ENCODE data around the gene TPK1. TPM values are rescaled to one million over a fixed set of nuclear protein-coding genes. Genes with fewer than 3 reads are reported as not detected.

TPK1 gene
- polyA plus RNA-seq (ENCODE audit: insufficient read length in 4 of 4), result 10 to 100 TPM in 1 of 4 donors, 1 to 10 TPM in 3; 8.3 to 16.3 (median 9.2) TPM

DNA sequence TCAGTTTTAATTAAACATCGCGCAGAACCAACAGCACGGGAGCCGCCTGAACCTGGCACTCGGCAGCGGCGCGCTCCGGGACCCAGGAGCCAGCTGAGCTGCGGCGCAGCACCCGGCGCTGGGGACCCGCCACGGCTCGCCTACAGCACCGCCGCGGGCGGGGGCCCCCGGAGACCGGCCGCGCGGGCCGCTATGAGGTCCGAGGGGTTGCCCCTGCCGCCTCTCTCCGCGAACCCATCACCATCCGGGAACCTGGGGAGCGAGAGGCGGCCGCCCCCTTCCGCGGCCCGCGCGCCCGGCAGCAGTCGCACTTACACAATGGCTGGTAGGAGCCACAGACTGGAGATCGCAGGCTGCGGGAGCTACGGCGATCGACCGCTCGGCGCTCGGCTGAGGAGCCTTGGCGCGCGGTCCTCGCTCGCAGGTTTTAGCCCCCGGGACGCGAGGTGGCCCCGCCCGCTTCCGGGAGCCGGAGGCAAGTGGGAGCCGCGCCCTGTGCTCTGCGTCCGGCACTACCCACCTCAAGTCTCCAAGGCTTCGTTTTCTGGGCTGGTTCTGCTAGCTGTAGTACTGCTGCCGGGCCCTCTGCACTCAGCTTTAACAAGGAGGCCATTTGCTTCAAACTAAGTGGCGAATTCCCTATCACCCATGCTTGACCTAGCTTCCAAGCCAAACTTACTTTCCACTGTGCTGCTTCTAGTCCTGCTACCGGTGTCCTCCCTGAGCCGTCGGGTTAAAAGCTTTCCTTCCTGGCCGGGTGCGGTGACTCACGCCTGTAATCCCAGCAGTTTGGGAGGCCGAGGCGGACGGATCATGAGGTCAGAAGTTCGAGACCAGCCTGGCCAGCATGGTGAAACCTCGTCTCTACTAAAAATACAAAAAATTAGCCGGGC is at the start of gene TPK1:
TPK1 (minus strand) TSS at position 402 of the 893 bp plus-strand sequence. CDS start 451 bp downstream, outside the sequence.
- DNase-seq (ENCODE audit: low read depth in 4 of 4, low spot score in 3 of 4), result peak; percentile 79 to 87 (median 82)

GRCh38 chr7:144885478-144885877 is 49.6 kb upstream of the TPK1 start:
- no peak for DNase-seq (ENCODE audit: low read depth in 4 of 4, low spot score in 3 of 4)

DNA sequence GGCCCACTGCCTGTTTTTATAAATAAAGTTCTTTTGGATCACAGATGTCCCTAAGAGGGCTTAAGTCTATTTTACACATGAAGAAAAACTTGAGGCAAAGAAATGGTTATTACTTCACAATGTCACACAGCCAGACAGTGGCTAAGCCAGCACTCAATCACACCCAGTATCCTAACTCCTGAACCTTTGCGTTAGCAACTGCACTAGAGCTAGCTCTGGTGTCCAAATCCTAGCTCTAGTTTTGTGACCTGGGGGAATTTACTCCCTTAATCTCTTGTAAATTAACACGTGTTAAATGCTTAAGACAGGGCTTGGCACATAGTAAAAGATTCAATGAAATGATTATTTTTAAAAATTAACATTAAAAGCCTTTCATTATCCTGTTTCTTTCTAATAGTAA is 49.0 kb upstream of the TPK1 start:
- no peak for DNase-seq (ENCODE audit: low read depth in 4 of 4, low spot score in 3 of 4)

DNA sequence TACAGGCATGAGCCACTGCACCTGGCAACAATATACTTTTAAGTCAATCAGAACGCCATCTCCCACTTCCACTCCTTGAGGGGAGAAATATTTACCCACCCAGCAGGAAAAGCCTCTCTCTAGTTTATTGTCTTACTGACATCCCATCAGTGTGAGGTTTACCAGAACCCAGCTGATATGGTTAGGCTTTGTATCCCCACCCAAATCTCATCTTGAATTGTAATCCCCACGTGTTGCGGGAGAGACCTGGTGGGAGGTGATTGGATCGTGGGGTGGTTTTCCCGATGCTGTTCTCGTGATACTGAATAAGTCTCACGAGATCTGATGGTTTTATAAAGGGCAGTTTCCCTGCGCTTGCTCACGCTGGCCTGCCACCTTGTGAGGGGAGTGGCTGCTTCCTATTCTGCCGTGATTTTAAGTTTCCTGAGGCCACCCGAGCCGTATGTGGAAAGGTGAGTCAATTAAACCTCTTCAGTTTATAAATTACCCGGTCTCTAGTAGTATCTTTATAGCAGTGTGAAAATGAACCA is 37.5 kb upstream of the TPK1 start:
- no peak for DNase-seq (ENCODE audit: low read depth in 4 of 4, low spot score in 3 of 4)

GRCh38 chr7:144869082-144869481 is 33.2 kb upstream of the TPK1 start:
- DNase-seq (ENCODE audit: low read depth in 4 of 4, low spot score in 3 of 4), result no peak

GRCh38 chr7:144866189-144866588 is 30.3 kb upstream of the TPK1 start:
- DNase-seq (ENCODE audit: low read depth in 4 of 4, low spot score in 3 of 4), result no peak

GRCh38 chr7:144863320-144863647 is 27.4 kb upstream of the TPK1 start:
- DNase-seq (ENCODE audit: low read depth in 4 of 4, low spot score in 3 of 4), result no peak

DNA sequence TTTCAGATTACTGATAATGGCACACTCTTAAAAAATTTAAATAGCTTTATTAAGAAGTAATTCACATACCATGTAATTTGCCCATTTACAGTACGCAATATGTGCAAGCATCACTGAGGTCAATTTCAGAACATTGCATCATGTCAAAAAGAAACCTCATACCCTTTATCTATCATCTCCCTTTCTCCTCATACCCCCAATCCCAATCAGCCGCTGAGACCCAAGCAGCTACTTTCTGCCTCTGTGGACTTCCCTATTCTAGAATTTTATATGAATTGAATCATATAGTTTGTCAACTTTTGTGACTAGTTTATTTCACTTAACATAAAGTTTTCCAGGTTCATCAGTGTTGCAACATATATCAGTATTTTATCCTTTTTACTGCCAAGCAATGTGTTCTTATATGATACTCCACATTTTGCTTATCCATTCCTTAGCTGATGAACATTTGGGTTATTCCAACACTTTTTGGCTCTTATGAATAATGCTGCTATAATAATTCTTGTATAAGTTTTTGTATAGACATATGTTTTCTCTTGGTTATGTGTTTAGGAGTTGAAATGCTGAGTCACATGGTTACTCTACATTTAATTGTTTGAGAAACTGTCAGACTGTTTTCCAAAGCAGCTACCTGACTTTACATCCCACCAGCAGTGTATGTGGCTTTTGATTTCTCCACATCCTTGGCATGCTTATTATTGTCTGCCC is 26.9 kb upstream of the TPK1 start:
- DNase-seq (ENCODE audit: low read depth in 4 of 4, low spot score in 3 of 4), result no peak

DNA sequence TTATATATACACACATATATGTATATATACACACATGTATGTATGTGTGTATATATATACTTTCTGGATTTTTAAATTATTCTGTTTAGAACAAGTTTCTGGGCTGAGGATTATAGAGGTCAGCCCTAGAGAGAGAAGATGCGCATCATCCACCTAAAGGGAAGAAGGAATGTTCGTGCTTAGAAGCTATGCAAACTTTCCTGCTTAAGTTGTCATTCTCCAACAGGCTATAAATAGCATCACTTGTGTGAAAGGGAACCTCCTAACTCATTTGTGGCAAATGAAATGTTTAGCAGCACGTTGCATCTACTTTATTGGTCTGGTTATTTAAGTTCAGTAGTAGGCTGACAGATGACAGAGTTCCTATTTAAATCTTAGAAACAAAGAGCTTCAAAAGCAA is 23.9 kb upstream of the TPK1 start:
- no peak for DNase-seq (ENCODE audit: low read depth in 4 of 4, low spot score in 3 of 4)

- DNase-seq (ENCODE audit: low read depth in 4 of 4, low spot score in 3 of 4), result no peak
Measured at GRCh38 chr7:144857463-144857862, 21.6 kb upstream of the TPK1 start.

DNA sequence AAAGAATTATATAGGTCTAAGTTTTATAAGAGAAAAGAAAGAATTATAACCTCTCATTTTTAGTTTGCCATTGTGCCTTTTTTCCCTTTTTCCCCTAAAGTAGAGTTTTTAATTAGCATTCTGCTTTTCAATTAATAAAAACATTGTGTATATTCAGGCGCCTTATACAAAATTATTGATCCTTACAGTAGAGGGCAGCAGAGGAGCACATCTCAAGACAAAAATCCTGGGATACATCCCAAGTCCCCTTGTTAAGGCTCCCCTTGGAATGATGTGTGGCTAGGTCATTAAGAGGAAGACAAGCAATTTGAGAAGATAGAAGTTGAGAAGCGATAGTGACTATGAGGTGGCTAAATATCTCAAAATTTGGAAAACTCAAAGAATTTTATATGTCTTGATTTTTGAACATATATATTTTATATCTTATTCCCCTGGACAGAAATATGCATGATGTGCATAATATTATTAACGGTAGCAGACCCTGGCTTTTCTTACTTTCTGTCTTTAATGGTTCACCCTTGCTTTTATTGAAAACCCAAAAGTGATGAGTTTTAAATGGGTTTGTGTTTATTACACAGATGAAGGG is 19.1 kb upstream of the TPK1 start:
- no peak for DNase-seq (ENCODE audit: low read depth in 4 of 4, low spot score in 3 of 4)

- DNase-seq (ENCODE audit: low read depth in 4 of 4, low spot score in 3 of 4), result no peak
Measured at GRCh38 chr7:144853542-144853941, 17.7 kb upstream of the TPK1 start.

DNA sequence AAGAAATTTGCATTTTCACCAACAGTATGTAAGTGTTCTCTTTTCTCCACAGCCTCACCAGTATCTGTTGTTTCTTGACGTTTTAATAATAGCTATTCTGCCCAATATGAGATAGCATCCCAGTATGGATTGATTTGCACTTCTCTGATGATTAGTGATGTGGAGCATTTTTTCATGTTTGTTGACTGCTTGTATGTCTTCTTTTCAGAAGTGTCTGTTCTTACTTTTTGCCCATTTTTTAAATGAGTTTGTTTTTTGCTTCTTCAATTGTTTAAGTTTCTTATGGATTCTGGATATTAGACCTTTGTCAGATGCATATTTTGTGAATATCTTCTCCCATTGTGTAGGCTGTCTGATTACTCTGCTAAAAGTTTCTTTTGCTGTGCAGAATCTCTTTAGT is 12.2 kb upstream of the TPK1 start:
- DNase-seq (ENCODE audit: low read depth in 4 of 4, low spot score in 3 of 4), result no peak

DNA sequence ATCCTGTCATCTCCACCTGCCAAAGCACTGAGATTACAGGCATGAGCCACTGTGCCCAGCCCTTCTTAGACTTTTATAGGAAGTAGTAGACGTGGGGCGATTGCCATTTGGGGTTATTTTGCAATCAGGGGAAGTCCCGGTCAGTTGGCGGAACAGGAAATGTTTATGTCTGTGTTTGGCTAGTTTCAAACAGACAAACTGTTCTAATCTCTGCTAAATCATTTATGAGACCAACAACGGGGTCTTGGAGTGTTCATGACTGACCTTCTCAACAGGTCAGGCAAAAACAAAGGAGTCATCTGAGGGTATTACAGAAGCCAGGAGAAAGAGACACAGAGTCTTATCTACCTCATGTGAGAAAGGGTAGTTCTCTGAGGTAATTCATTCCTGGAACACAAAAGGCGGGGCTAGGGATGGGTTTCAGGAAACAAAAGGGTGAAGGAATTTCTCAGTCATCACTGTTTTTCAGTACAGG is 6.6 kb upstream of the TPK1 start:
- no peak for DNase-seq (ENCODE audit: low read depth in 4 of 4, low spot score in 3 of 4)

DNA sequence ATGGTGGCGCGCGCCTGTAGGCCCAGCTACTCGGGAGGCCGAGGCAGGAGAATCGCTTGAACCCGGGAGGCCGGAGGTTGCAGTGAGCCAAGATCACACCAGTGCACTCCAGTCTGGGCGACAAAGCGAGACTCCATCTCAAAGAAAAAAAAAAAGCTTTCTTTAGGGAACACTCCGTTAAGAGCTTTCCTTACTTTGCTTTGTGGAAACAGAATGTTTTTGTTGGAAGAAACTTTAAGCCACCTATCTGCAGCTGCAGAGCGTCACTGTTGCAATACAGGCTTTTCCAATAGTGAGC is 641 bp upstream of the TPK1 start:
- no peak for DNase-seq (ENCODE audit: low read depth in 4 of 4, low spot score in 3 of 4)

- peak; percentile 45 to 74 (median 50) for DNase-seq (ENCODE audit: low read depth in 4 of 4, low spot score in 3 of 4)
Measured at GRCh38 chr7:144835155-144835611, 670 bp downstream of the TPK1 start.

GRCh38 chr7:144834641-144835144 is 1.2 kb downstream of the TPK1 start:
- DNase-seq (ENCODE audit: low read depth in 4 of 4, low spot score in 3 of 4), result no peak

DNA sequence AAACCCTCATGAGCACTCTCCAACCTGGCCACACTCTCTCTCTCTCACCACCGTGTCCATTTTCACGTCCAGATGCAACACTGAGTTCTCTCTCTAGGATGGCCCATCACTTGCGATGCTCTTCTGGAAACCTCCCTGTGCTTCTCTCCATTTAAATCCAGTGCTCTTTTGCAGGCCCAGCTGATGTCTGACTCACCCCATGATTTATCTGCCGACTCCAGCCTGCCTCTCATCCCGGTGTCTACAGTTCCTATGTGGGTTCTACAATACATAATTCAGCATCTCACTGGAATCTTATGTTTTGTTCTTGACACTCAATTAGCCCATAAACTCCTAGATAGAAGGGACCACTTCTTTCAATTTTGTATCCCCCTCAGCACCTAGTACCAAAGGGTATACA is 5.0 kb downstream of the TPK1 start:
- DNase-seq (ENCODE audit: low read depth in 4 of 4, low spot score in 3 of 4), result no peak

GRCh38 chr7:144830024-144830785 is 5.6 kb downstream of the TPK1 start:
- no peak for DNase-seq (ENCODE audit: low read depth in 4 of 4, low spot score in 3 of 4)

DNA sequence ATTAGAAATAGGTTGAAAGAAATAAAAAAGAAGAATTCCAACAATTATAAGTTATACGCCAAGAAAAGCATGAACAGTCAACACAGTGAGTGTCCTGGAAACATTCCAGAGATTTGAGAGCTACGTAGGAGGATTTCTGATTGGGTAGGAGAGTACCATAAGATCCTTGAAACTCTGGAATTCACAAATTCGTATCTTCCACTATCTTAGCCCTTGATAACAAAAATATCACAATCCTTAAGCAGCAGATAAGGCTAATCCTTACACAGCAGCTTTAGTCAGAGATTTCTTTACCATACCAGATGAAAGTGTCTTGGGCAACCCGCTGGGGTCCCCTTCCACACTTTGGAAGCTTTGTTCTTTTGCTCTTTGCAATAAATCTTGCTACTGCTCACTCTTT is 8.2 kb downstream of the TPK1 start:
- peak in 2 of 4 donors; percentile 24 to 42 for DNase-seq (ENCODE audit: low read depth in 4 of 4, low spot score in 3 of 4)
